Heart right ventricle (tissue), 16 donors: Measurements from ENCODE around the gene GREB1. TPM values are rescaled to one million over a fixed set of nuclear protein-coding genes. Genes with fewer than 3 reads are reported as not detected.

Experiments
- ATAC-seq, 8 donors: fragments of 200-7000 bp; cut with Tn5 transposase; one replicate each; pipeline ENCODE4 v1.9.1; 2020; ENCODE audit warnings: mild to moderate bottlenecking in 8 of 8, moderate library complexity in 8 of 8, moderate number of reproducible peaks in 1 of 8
- DNase-seq, 2 donors: peaks; one replicate each; pipeline ENCODE4 v3.0.0-alpha.2; 2020
- H3K27ac ChIP-seq, 10 donors: fragments of 200-600 bp; sonication (generic) in 2 of 10; one replicate each; pipeline versions ENCODE4 v1.5.0 to v1.8.0; 2020 to 2022; ENCODE audit warnings: mild to moderate bottlenecking in 3 of 10
- H3K27me3 ChIP-seq, 7 donors: fragments of 200-600 bp; one replicate each; pipeline ENCODE4 v1.8.0; 2021 to 2022; ENCODE audit warnings: mild to moderate bottlenecking in 2 of 7
- H3K36me3 ChIP-seq, 9 donors: fragments of 200-600 bp; sonication (generic) in 1 of 9; one replicate each; pipeline versions ENCODE4 v1.5.0 to v1.8.0; 2020 to 2022; ENCODE audit warnings: mild to moderate bottlenecking in 2 of 9
- H3K4me1 ChIP-seq, 9 donors: fragments of 200-600 bp; sonication (generic) in 1 of 9; one replicate each; pipeline versions ENCODE4 v1.5.0 to v1.8.0; 2020 to 2022; ENCODE audit warnings: mild to moderate bottlenecking in 4 of 9
- H3K4me3 ChIP-seq, 10 donors: fragments of 200-600 bp; sonication (generic) in 2 of 10; one replicate each; pipeline versions ENCODE4 v1.5.0 to v1.8.0; 2020 to 2022; ENCODE audit warnings: mild to moderate bottlenecking in 7 of 10, moderate library complexity in 2 of 10
- H3K9me3 ChIP-seq, 11 donors: fragments of 200-600 bp in 10 of 11; sonication (generic) in 2 of 11; one replicate each; pipeline versions ENCODE4 v1.5.0 to v1.8.0; 2013 to 2022; ENCODE audit warnings: mild to moderate bottlenecking in 2 of 11, control low read depth in 1 of 11, moderate library complexity in 1 of 11
- CTCF ChIP-seq, 9 donors: fragments of 200-600 bp; sonication (generic) in 2 of 9; IDR thresholded peaks; one replicate each; pipeline versions ENCODE4 v1.5.0 to v1.8.0; 2021 to 2022; ENCODE audit warnings: antibody characterized with exemption in 9 of 9, mild to moderate bottlenecking in 5 of 9, moderate library complexity in 1 of 9
- WGBS, 2 donors: extraction: QIAGEN DNeasy Blood & Tissue Kit; methylation state at CpG; one replicate each; pipeline ENCODE4 v1.1.7; 2013; ENCODE audit warnings: inconsistent platforms in 1 of 2; 5-methylcytosine and 5-hydroxymethylcytosine counted together
- intact Hi-C, 10 donors: fragments of 100-400 bp; cut with DNase I; formaldehyde crosslinking; loops; one replicate each; pipeline versions ENCODE4 v1.11.1 to v1.14.2; 2022
- polyA plus RNA-seq, 2 donors: library from polyadenylated mRNA; stranded (reverse); fragments of 200-250 nt; gene quantifications; one replicate each; pipeline ENCODE4 v1.2.3, GENCODE V29; 2013
- total RNA-seq, 10 donors: library from RNA; stranded (reverse); fragmentation: NEBNext Ultra II Directional in 3 of 10; extraction: Animal tissue kit (Norgen Biotek cat#: 25700) in 3 of 10; gene quantifications; one replicate each; pipeline versions ENCODE4 v1.2.1 to v1.2.4, GENCODE V29; 2021 to 2023
- donor health status: Arrhythmogenic right ventricular cardiomyopathy.
- donor health status: ischemic (EF 13 %, LVEDD 7.1; RV severe dilation, severe dysfunction).
- donor health status: healthy with polysubstance abuse.
- donor health status: DM: no; HTN: yes; CAD: no.
- donor health status: DM: no; HTN: no; CAD: no.
- donor health status: ischemic (EF 25% LVEDD 6.9; RV normal size, moderate dysfunction).
- donor health status: ischemic (EF 25% LVEDD 5.7; RV mildly dilated, moderate dysfunction).
- donor health status: healthy.
- donor health status: DM: yes; HTN: yes; CAD: no.
- donor health status: Ischemic cardiomyopathy.
- donor health status: ischemic (EF 35%, LVEDD 5.7; RV mildly dilated, moderate dysfunction).
- donor health status: nonischemic (EF 11% LVEDD 7.7; RV severe dilation, severe dysfunction).
- donor health status: DM: yes; HTN: yes; CAD: no.
- donor health status: PGD.
- donor health status: ischemic (EF 29% LVEDD 5.4; RV normal size, mild dysfunction).
- donor health status: nonischemic (EF 23%, LVEDD 6.1; RV moderate dilation, normal function).

GREB1 gene
- total and polyA plus RNA-seq, 12 donors, result 1.2 to 15.6 (median 7.8) TPM

DNA sequence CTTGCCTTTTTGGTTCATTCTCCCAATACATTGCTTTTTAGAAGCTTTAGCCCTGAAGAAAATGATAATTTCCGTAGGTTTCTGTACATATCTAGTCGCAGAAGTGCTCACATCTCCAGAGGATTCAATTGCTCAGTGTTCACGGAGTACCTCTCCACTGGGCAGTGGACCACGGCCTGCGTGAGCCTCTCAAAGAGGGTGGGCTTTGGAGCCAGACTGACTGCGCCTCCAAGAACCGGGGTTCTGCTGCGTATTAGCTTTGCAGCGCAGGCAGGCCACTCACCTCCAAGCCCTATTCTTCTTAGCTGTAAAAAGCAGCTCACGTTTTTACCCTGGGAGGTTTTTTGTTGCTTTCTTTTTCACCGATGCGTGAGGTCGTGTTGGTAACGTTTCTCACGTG, 100.7 kb downstream of the GREB1 start:
- intact Hi-C loops, result no loop called here
- DNase-seq, result no peak
- Histone ChIP-seq H3K4me3 (no peak overlapping the region), H3K9me3 (no peaks in the 10 kb centered on the region), H3K27ac (no peak overlapping the region), H3K36me3 (peaks cover 0 to 52% (median 0%) of the 10 kb centered on the region in 9 donors), H3K4me1 (no peaks in the 10 kb centered on the region), H3K27me3 (no peaks in the 10 kb centered on the region)
- no peak for TF ChIP-seq CTCF (IDR thresholded peaks at IDR 0.05)
- 88 to 93% methylated on average over 15 of the region's 15 CpGs for WGBS, 2 donors
- no peak for ATAC-seq

GRCh38 chr2:11635141-11635540, 101.3 kb downstream of the GREB1 start:
- TF ChIP-seq CTCF (IDR thresholded peaks at IDR 0.05), result no peak
- intact Hi-C loops, result no loop called here
- H3K36me3 ChIP-seq, result peaks cover 0 to 54% (median 0%) of the 10 kb centered on the region in 9 donors
- 96% methylated on average over 14 to 15 of the region's 15 CpGs for WGBS, 2 donors
- no peaks in the 10 kb centered on the region for H3K9me3 ChIP-seq
- H3K4me3 ChIP-seq, result no peak overlapping the region
- DNase-seq, result no peak
- H3K4me1 ChIP-seq, result no peaks in the 10 kb centered on the region
- H3K27ac ChIP-seq, result no peak overlapping the region
- H3K27me3 ChIP-seq, result no peaks in the 10 kb centered on the region
- ATAC-seq, result no peak

GRCh38 chr2:11636593-11637295, 102.9 kb downstream of the GREB1 start:
- H3K27me3 ChIP-seq, result no peaks in the 10 kb centered on the region
- H3K9me3 ChIP-seq, result no peaks in the 10 kb centered on the region
- WGBS, 2 donors, result 76 to 81% methylated on average over 11 of the region's 11 CpGs
- H3K4me1 ChIP-seq, result no peaks in the 10 kb centered on the region
- no peak for DNase-seq
- H3K4me3 ChIP-seq, result no peak overlapping the region
- no peak overlapping the region for H3K27ac ChIP-seq
- H3K36me3 ChIP-seq, result peaks cover 0 to 61% (median 0%) of the 10 kb centered on the region in 9 donors
- no peak for ATAC-seq
- TF ChIP-seq CTCF (IDR thresholded peaks at IDR 0.05), result no peak
- intact Hi-C loops, result no loop called here

DNA sequence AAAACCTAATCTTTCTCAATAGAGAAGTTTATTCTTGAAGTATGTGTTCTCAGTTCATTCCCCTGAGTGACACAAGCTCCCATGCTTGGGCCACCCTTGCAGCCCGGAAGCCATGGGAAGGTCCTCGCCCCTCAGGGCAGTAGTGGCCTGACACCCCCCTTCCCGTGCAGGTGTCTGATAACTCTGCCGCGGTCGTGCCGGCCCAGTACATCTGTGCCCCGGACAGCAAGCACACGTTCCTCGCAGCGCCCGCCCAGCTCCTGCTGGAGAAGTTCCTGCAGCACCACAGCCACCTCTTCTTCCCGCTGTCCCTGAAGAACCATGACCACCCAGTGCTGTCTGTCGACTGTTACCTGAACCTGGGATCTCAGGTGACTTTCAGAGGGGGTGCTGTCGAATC, 103.7 kb downstream of the GREB1 start:
- peaks cover 0 to 58% (median 0%) of the 10 kb centered on the region in 9 donors for H3K36me3 ChIP-seq
- intact Hi-C loops, result no loop called here
- H3K4me1 ChIP-seq, result no peaks in the 10 kb centered on the region
- DNase-seq, result no peak
- no peak for ATAC-seq
- 91 to 94% methylated on average over 15 of the region's 15 CpGs for WGBS, 2 donors
- no peaks in the 10 kb centered on the region for H3K27me3 ChIP-seq
- TF ChIP-seq CTCF (IDR thresholded peaks at IDR 0.05), result no peak
- no peak overlapping the region for H3K27ac ChIP-seq
- H3K9me3 ChIP-seq, result no peaks in the 10 kb centered on the region
- H3K4me3 ChIP-seq, result no peak overlapping the region
